GM11168 (cell line): ENCODE results near the gene EPS15.

Source experiments
- in situ Hi-C: fragments of 300-500 bp; cut with MboI; formaldehyde crosslinking; loops from one replicate; pipeline ENCODE4 v1.12.0; 2022; ENCODE audit warnings: low sequenced_read_pairs; ENCODE audit not compliant: unreplicated experiment

The EPS15 gene

GRCh38 chr1:51345300-51345687, 173.8 kb downstream of the EPS15 start:
- in situ Hi-C loops: no loop called here

DNA sequence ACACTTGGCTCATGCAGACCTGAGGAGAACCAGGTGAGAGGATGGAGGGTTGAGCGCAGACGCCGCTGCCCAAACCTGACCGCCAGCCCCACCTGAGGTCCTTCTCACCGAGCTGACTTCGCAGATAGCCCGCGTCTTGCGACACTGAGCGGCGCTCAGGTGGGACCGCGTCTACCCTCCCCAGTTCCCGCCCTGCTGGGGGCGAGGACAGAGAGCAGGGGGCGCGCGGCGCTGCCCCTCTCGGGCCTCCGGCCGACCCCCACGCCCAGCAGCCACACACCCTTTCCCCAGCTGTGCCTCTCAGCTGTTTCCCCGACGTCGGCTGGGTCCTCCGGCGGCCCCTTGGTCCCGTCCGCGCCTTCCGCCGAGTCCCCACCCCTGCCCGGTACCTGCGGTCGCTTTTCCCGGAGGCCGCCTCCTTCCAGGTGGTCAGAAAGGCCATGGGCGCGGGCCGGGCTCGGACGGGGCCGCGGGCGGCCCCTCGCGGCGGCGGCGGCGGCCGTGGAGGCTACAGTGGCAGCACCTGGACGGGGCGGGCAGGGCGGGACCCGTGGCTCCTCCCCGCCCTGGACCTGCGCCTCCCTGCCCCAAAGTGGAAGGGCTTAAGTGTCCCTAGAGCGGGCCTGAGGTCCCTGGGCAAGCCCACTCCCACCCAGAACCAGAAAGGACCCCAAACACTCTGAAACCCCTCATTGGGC, 174.3 kb downstream of the EPS15 start:
- in situ Hi-C loops: no loop called here

GRCh38 chr1:51344276-51344601, 174.8 kb downstream of the EPS15 start:
- in situ Hi-C loops: no loop called here

DNA sequence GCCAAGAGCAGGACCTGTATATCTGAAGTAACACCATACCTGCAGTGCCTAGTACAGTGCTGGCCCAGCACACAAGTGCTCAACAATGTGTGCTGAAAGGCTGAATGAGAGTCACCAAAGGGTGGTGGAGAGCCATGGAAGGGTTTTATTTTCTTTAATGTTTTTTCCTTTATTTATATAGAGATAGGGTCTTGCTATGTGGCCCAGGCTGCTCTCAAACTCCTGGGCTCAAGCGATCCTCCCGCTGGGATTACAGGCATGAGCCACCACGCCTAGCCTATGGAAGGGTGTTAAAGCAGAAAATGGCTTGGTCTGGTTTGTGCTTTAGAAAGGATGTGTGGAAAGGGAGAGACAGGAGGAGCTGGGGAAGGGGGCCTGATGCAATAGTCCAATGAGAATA, 175.4 kb downstream of the EPS15 start:
- in situ Hi-C loops: no loop called here

DNA sequence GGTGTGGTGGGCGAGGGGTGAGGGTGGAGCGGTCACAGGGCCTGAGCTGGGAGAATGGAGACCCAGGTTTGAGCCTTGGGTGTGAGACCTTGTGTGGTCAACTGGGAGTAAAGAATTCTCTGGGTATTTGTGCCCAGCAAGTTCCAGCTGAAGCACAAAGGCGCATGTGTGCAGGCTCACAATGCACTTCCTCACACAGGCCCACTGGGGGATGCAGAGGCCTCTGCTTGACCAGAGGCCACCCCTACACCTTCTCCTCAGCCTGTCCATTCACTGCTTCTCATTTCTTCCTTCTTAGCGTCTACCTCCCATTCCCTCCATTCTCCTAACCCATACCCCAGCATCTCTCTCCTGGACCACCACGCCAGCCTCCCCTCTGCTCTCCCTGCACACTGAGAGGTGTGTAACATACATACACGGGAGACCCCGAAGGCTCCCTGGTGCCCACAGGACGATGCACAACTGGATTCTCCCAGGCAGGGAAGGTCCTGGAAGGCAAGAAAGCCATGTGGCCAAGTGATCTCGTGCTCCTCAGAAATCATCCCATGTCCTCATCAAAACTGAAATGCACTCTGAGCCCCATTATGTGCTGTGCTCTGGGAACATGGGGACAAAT, 176.4 kb downstream of the EPS15 start:
- in situ Hi-C loops: no loop called here

DNA sequence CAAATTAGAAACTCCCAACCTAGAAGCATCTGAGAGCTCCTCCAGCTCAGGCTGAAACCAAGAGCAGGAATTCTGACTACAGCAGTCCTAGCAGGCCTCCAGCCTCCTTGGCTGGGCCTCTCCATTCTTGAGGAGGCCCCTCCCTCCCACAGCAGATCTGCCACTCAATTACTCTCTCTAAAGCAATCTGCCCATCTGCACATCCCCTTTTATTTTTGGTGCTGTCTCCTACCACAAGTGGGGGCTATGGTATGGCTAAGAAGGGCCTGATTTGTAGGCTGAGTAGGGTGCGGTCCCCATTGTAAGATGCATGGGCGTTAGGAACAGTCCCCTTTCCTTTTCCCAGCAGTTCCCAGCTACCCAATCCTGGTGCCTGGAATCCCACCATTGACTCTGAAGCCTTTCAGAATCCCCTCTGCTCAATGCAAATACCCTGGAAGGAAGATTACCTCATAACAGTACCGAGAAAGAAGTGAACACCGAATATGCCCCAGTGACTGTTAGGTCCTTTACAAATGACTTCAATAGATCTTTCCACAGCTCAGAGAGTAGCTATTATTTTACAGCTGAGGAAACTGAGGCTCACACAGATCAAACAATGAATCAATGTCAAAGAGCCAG, 177.1 kb downstream of the EPS15 start:
- in situ Hi-C loops: no loop called here

DNA sequence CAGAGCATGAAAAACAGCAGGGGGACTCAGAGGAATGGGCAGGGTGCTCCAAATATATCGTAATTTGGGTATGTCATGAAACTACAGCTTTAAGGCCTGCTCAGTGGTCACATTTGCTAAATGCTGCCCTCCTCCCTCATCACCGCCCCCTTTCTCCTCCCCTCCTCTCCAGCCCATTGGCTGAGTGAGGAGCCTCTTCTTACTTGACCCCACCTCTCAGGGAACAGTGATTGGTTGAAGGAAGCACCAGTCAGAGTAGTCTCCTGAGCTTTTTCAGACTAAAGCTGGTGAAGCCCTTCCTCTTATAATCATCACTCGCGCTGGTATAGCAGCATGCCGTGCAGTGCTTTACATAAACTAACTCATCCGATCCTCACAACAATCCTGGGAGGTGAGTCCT, 178.7 kb downstream of the EPS15 start:
- in situ Hi-C loops: no loop called here

- in situ Hi-C loops: no loop called here
Measured at GRCh38 chr1:51336711-51337110, 182.4 kb downstream of the EPS15 start.

DNA sequence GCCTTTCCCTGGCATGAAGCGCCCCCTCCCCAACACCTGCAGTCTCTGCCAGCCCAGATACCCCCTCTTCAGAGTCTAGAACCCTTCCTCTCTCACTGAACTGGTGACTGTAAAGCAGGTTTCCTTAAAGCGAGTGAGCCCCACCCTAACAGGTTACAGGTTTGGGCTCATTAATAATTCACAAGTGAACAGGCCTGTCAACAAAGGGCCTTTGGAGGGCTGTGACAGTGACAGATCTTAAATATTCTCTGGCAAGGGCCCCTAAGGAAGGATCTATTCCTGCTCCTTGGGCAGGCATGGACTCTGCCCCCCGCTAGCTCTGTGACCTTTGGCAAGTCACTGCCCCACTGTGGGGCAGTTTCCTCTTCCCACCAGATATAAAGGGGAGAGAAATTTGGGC, 183.1 kb downstream of the EPS15 start:
- in situ Hi-C loops: no loop called here

- in situ Hi-C loops: no loop called here
Measured at GRCh38 chr1:51331206-51332100, 187.6 kb downstream of the EPS15 start.

DNA sequence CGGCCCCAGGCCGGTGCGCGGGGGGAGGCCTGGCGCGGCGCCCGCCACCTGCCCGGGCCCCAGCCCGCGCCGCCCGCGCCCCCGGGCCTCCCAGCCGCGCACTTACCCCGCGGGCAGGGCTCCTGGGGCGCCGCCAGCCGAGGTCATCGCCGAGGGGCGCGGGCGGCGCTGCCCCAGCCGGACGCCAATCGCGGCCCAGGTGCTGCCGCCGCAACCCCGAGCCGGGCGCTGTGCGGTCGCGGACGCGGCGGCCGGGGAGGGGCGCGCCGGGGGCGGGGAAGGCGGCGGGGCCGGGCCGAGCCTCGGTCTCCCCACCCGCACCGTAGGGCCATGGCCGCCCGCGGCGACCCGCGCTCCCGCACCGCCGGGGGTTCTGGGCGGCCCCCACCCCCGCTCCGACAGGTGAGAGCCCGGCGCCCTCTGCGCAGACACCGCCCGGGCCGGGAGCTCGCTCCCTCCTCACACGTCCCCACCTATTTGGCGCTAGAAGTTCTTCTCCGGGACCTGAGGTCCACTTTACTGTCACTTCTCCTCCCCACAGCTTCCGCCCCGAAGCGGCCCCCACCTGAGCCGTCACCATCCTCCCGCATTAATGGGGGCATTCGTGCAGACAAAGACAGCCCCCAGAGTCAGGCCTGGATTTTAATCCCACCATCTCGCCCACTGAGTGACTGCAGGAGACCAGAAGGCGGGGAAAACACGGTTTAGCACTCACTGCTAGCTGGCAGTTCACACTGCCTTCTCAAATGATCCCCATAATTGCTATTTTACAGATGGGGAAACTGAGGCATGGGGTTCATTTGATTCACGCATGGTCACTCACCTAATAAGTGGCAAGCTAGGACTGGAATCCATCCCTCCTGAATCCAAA, 188.5 kb downstream of the EPS15 start, which contains the start of gene TTC39A:
TSS of gene TTC39A (minus strand) at position 232 of the 871 bp plus-strand sequence. CDS start at position 147, 85 bp downstream.
- in situ Hi-C loops: no loop called here

- in situ Hi-C loops: no loop called here
Measured at GRCh38 chr1:51329443-51330325, 189.4 kb downstream of the EPS15 start.

GRCh38 chr1:51328926-51329325, 190.1 kb downstream of the EPS15 start:
- in situ Hi-C loops: no loop called here

GRCh38 chr1:51328279-51328678, 190.8 kb downstream of the EPS15 start:
- in situ Hi-C loops: no loop called here

DNA sequence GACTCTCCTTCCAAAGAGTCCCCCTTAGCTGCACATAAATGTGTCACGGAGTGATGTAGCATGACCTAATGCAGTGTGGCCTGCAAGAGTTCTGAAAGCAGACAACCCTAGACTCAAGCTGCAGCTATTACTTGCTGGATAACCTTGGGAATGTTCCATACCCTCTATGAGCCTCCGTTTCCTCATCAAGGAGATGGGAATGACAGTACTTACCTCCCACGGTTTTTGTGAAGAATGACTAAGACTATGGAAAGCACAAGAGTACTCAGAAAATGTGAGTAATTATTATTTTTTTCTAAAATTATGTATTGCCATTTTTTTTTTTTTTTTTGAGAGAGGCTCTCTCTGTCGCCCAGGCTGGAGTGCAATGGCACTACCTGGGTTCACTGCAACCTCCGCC, 191.7 kb downstream of the EPS15 start:
- in situ Hi-C loops: no loop called here

- in situ Hi-C loops: no loop called here
Measured at GRCh38 chr1:51326839-51327238, 192.2 kb downstream of the EPS15 start.

DNA sequence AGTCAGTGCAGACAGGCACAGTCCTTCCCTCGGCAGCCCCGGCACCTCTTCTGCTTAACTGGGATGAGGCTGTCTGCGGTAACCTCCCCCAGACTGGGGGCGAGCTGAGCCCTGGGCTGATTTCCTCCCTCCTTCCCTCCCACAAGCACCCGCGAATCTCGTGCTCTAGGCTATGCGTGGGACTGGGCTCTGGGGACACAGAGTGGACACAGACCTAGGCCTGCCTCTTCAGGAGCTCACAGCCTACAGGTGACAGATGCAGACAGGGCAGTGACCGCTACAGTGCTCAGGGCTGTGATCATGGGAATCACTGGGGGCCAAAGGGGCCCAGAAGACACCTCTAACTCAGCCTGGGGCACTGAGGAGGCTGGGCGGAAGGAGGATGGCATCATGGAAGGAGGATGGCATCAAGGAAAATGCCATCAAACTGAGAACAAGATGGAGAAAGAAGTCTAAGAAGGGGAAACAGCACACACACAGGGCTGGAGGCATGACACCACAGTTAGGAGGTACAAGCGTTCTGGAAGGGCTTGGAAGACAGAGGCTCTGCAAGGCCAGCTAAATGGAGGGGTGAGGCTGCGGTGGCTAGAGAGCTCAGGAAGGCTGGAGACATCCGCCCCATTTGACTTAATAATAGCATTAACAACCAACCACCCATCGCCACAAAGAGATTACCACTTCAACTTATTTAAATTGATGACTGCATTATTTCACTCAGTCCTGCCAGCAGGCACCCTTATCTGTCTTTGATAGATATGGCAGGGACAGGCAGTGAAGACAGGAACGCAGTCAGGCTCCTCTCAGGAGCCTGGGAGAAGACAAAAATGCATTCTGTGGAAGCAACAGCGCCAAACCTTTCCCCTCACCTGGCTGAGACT, 192.9 kb downstream of the EPS15 start:
- in situ Hi-C loops: no loop called here

- in situ Hi-C loops: no loop called here
Measured at GRCh38 chr1:51325391-51325790, 193.7 kb downstream of the EPS15 start.
